Fibroblast of upper back skin (primary cell): Measurements from ENCODE around the gene RBBP6.

ENCODE experiments used
- DNase-seq: peaks from one replicate; pipeline ENCODE4 v3.0.0-alpha.2; 2013

RBBP6 gene

GRCh38 chr16:24525970-24526559 lies 13.3 kb upstream of the RBBP6 start:
- DNase-seq, result no peak

DNA sequence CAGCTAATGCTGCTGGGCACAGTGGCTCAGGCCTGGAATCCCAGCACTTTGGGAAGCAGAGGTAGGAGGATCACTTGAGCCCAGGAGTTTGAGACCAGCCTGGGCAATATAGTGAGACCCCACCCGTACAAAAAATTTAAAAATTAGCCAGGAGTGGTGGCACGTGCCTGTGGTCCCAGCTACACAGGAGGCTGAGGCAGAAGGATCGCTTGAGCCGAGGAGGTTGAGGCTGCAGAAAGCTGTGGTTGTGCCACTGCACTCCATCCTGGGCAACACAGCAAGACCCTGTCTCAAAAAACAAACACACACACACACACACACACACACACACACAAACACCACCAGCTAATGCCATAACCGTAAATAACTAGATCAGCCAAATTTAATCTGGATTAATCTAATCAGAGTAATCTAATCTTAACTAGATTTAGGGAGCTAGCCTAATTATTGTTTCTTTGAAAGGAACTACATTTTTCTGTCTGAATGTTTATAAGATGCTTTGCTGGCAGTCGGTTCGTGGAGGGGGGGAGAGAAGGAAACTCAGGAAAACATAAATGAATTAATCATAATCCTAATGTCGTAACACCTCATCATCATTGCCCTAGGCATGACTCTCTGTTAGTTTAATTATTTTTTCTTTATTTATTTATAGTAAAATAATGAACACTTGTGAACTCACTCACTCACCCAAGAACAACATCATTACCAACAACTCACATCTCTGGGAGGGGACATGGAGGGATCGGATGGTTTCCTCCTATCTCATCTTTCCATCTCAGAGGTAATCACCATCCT lies 12.5 kb upstream of the RBBP6 start:
- DNase-seq, result no peak

GRCh38 chr16:24531166-24531565 lies 8.2 kb upstream of the RBBP6 start:
- DNase-seq, result no peak

- no peak for DNase-seq
Observed at GRCh38 chr16:24534620-24535019, 4.7 kb upstream of the RBBP6 start.

- no peak for DNase-seq
Observed at GRCh38 chr16:24535827-24536226, 3.5 kb upstream of the RBBP6 start.

- DNase-seq, result no peak
Observed at GRCh38 chr16:24536671-24537070, 2.7 kb upstream of the RBBP6 start.

DNA sequence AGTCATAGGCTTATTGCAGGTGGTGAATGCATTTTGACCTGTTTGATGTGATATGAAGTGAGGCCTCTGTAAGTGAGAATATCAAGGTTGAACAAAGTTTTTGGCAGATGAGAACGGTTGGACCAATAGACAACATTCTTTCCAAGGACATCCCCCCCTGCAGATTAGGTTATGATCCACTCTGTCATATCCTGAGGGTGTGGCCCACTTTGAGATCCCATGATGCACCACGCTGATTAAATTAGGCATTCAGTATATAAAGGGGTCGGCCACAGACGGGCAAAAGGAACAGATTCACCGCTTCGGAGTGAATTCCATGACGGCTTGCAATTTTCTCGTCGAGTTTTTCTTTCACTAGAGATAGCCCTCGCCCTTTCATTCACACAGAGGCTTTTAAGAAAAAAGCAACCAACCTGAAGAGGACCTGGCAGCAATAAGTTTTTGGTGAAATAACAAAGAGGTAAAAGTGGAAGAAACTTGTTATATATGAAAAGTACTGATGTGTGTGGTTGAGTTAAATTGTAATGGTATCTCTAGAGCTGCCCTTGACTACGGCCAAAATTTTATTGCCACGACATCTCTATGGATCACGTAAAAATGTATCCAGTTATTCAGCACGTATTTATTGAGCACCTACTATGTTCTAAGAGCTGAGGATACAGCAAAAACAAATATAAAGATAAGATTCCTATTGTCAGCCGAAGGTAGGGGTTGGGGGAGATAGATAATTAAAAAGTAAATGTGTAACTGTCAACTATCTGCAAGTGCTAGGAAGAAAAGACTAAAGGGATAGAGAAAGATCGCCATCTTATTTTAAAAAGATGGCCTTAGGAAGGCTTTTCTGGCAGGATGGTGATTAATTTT lies 1.7 kb upstream of the RBBP6 start:
- DNase-seq, result no peak

DNA sequence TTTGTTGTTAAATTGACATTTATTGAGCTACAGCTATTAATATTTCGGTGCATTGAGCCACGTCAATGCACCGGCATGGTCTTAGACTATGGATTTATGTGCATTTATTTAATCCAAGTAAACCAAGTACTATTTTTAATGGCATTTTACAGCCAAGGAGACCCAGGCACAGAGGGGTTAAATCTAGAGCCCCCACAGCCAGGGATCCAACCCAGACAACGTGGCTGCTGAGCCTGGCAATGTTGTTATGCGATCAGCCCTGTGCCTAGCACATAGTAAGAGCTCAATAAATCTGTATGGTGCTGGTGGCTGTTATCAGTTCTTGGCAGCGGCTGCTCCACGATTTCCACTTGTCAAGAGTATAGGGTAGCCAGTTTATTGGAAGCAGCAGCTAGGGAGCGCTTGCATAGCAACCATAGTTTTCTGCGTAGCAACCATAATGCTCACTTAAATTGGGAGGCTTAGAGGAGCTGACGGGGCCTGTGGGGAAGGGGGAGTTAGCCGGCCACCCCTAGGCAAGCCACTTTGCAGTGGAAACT lies 541 bp upstream of the RBBP6 start:
- no peak for DNase-seq

GRCh38 chr16:24539850-24540601 lies 660 bp downstream of the RBBP6 start:
- DNase-seq, result no peak

- no peak for DNase-seq
Observed at GRCh38 chr16:24540602-24541210, 1.3 kb downstream of the RBBP6 start.

GRCh38 chr16:24541233-24541933 lies 2.0 kb downstream of the RBBP6 start:
- DNase-seq, result no peak

DNA sequence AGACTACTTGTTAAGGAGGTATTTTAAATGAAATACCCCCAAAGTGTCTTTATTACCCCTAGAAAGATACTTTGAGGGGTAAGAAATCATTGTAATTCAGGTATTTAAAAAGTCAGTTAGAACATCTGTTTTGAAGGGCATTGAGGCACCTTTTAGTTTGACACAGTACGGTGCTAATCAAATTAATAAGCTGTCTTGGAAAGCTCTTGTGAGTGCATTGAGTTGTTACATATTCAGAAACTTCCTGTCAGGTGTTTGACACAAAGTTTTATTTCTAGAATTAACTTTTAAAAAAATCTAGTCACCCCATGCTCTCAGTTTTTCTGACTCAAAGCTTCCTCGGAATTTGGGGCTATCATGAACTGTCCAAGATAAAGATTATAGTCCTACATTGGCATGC lies 4.6 kb downstream of the RBBP6 start:
- DNase-seq, result no peak

DNA sequence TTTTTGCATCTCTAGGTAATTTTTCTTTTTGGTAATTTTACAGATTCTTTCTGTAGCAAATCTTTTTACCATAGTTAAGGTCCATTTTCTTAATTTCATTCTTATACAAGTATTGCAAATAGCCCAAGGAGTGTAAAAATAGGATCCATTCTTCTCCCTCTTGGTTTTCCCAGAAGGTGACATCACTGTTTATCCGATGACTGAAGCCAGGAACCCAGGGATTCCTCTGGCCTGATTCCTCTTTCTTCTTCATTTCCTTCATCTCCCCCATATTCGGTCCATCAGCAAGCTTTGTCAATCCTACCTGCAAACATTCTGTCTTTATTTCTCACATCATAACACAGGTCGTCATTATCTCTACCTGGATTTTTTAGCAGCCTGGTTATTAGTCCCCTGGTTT lies 5.3 kb downstream of the RBBP6 start:
- DNase-seq, result no peak

GRCh38 chr16:24550295-24550694 lies 10.9 kb downstream of the RBBP6 start:
- DNase-seq, result no peak

DNA sequence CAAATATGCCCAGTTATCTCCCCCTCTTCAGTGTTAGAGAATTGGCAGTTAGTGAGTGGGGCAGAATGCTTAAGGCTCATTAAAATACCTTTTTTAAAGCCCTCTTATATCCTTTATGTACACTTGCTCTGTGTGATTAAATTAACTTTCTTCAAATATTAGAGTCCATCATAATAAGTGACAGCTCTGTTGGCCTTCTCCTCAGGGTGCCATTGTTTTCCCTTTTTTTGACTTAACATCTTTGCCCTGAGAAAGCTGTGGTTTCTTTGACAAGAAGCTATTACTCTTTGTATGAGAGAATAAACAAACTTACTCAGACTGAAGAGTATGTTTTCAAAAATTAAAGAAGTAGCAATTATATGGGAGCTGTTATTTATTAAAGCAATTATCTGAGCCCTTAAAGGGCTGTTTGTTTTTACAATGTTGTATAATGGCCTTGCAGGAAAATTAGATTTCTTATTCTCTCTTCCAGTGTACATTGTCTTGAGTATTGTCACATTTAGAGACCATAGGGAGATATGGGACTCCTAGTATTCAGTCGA lies 13.4 kb downstream of the RBBP6 start:
- DNase-seq, result no peak

DNA sequence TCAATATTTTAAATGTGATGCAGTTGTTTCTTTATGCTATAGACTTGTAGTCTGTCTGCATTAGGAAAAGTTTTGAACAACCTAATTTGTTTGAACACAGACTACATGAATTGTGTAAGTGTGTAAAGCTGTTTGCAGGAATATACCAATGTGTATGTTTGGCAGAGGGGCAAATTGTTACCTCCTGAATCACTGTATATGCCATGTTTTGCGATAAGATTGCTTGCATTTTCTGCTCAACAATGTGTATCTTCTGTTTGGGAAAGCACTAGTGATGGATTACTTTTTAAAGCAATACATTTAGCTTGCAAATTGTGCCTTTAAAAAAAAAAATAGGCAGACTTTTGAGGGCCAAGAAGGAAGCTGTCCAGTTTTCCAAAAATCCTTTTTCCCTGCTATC lies 14.6 kb downstream of the RBBP6 start:
- DNase-seq, result no peak

DNA sequence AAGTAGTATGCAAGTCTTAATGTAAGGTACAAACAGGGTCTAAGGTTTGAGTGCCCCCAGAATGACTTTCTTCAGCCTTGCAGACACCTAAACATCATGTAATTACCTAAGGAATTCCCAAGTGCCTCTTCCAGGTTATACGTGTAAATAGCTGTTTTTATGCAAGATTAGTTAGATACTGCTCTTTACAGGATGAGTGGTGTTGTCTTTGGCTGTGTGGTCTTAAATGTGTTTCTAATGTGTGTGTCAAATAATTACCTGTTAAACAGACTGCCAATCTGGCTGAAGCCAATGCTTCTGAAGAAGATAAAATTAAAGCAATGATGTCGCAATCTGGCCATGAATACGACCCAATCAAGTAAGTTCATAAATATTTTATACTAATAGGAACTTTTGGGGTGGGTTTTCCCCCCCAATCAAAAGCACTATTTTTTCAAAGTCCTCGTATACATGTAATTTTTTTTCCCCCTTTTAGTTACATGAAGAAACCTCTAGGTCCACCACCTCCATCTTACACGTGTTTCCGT lies 16.0 kb downstream of the RBBP6 start:
- no peak for DNase-seq

DNA sequence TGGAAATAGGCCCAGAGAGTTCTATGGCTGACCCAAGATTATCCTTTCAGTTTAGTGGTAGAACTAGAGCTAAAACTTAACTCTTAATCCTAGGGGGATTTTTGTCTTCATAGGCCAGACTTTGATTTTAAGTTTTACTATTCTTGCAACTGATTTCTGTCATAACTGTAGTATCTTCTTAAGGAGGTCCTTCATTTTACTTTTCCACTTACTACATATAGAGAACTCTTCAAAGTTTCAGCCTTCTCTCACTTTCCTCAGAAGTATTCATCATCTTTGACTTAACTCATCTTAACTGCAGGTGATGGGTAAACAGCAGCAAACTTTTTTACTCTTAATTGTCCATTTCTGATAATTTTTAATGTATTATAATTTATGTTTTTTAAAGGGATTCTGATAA lies 23.4 kb downstream of the RBBP6 start:
- DNase-seq, result no peak

DNA sequence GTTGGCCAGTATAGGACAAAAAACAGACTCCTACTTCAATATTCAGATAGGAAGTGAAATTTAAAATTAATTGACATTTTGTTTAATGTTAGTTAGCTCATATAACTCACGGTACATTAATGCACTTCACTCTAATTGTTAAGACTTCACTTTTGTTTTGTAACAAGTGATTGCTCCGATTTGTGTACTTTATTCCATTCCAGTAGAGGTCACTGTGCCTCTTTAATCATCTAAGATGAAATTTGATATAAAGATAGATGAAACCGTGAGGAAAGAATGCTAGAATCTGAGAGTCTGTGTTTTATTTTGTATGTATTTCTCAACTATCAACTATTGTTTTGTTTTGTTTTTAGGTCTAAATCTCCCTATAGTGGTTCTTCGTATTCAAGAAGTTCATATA lies 29.0 kb downstream of the RBBP6 start:
- peak; percentile 23 for DNase-seq

GRCh38 chr16:24571096-24571495 lies 31.7 kb downstream of the RBBP6 start:
- no peak for DNase-seq

GRCh38 chr16:24572069-24572468 lies 32.7 kb downstream of the RBBP6 start:
- DNase-seq, result no peak
